T-helper 2 cell treated with Interferon-gamma antibody and Interleukin-4, amounts not matched to agents 5 μg/mL and 100 μg/mL, for 36 hours (primary cell): ENCODE measurements around the gene GADD45B.
"Not testable (repeated sequence)": the region's sequence is repeated elsewhere in the genome, so short reads cannot be mapped to it uniquely, and the experiment has no call there.

Source experiments
- DNase-seq: peaks from one replicate; pipeline ENCODE4 v3.0.0; 2021; ENCODE audit warnings: low spot score
- H3K27ac Mint-ChIP-seq: one replicate; pipeline ENCODE4 v1.8.0; 2021; ENCODE audit warnings: mild to moderate bottlenecking, mixed read lengths
- H3K27me3 Mint-ChIP-seq: one replicate; pipeline ENCODE4 v1.8.0; 2021; ENCODE audit warnings: low read depth, mixed read lengths
- H3K36me3 Mint-ChIP-seq: one replicate; pipeline ENCODE4 v1.8.0; 2021; ENCODE audit warnings: low read depth, mixed read lengths
- H3K4me1 Mint-ChIP-seq: one replicate; pipeline ENCODE4 v1.8.0; 2021; ENCODE audit warnings: low read depth, mixed read lengths
- H3K4me3 Mint-ChIP-seq: one replicate; pipeline ENCODE4 v1.8.0; 2022; ENCODE audit warnings: mild to moderate bottlenecking, moderate library complexity, mixed read lengths
- H3K9me3 Mint-ChIP-seq: one replicate; pipeline ENCODE4 v1.8.0; 2021; ENCODE audit warnings: mixed read lengths

Gene GADD45B

GRCh38 chr19:2514981-2515518 is 39.1 kb downstream of the GADD45B start:
- Mint-ChIP-seq H3K27ac (no peak overlapping the region), H3K4me3 (no peak overlapping the region), H3K27me3 (no peaks in the 10 kb centered on the region), H3K9me3 (no peaks in the 10 kb centered on the region), H3K36me3 (no peaks in the 10 kb centered on the region), H3K4me1 (no peaks in the 10 kb centered on the region)
- DNase-seq: no peak

- H3K36me3 Mint-ChIP-seq: no peaks in the 10 kb centered on the region
- no peak overlapping the region for H3K27ac Mint-ChIP-seq
- no peak overlapping the region for H3K4me3 Mint-ChIP-seq
- H3K4me1 Mint-ChIP-seq: no peaks in the 10 kb centered on the region
- no peaks in the 10 kb centered on the region for H3K9me3 Mint-ChIP-seq
- no peak for DNase-seq
- H3K27me3 Mint-ChIP-seq: no peaks in the 10 kb centered on the region
These were observed 40.8 kb downstream of the GADD45B start for GRCh38 chr19:2516727-2517126.

GRCh38 chr19:2517881-2518601 is 42.1 kb downstream of the GADD45B start:
- H3K9me3 Mint-ChIP-seq: no peaks in the 10 kb centered on the region
- H3K36me3 Mint-ChIP-seq: no peaks in the 10 kb centered on the region
- DNase-seq: no peak
- no peaks in the 10 kb centered on the region for H3K4me1 Mint-ChIP-seq
- no peaks in the 10 kb centered on the region for H3K27me3 Mint-ChIP-seq
- H3K4me3 Mint-ChIP-seq: no peak overlapping the region
- no peak overlapping the region for H3K27ac Mint-ChIP-seq

GRCh38 chr19:2518856-2519255 is 42.9 kb downstream of the GADD45B start:
- not testable (repeated sequence) for H3K36me3 Mint-ChIP-seq, DNase-seq, H3K27ac Mint-ChIP-seq, H3K4me3 Mint-ChIP-seq, H3K27me3 Mint-ChIP-seq, H3K4me1 Mint-ChIP-seq, H3K9me3 Mint-ChIP-seq

GRCh38 chr19:2519482-2519881 is 43.6 kb downstream of the GADD45B start:
- no peak for DNase-seq
- no peaks in the 10 kb centered on the region for H3K36me3 Mint-ChIP-seq
- no peaks in the 10 kb centered on the region for H3K27me3 Mint-ChIP-seq
- no peaks in the 10 kb centered on the region for H3K4me1 Mint-ChIP-seq
- H3K27ac Mint-ChIP-seq: no peak overlapping the region
- H3K9me3 Mint-ChIP-seq: no peaks in the 10 kb centered on the region
- no peak overlapping the region for H3K4me3 Mint-ChIP-seq

GRCh38 chr19:2523630-2524311 is 47.8 kb downstream of the GADD45B start:
- Mint-ChIP-seq H3K9me3 (no peaks in the 10 kb centered on the region), H3K4me1 (no peaks in the 10 kb centered on the region), H3K4me3 (no peak overlapping the region), H3K27me3 (no peaks in the 10 kb centered on the region), H3K27ac (no peak overlapping the region), H3K36me3 (no peaks in the 10 kb centered on the region)
- DNase-seq: no peak

- Mint-ChIP-seq H3K9me3 (no peaks in the 10 kb centered on the region), H3K27me3 (no peaks in the 10 kb centered on the region), H3K4me3 (no peak overlapping the region), H3K27ac (no peak overlapping the region), H3K4me1 (no peaks in the 10 kb centered on the region), H3K36me3 (no peaks in the 10 kb centered on the region)
- DNase-seq: no peak
These were observed 48.5 kb downstream of the GADD45B start for GRCh38 chr19:2524361-2524839.

GRCh38 chr19:2524840-2525723 is 49.2 kb downstream of the GADD45B start:
- H3K36me3 Mint-ChIP-seq: no peaks in the 10 kb centered on the region

GRCh38 chr19:2527171-2527570 is 51.2 kb downstream of the GADD45B start:
- no peak for DNase-seq
- Mint-ChIP-seq H3K27me3 (peaks cover under 1% of the 10 kb centered on the region), H3K36me3 (no peaks in the 10 kb centered on the region), H3K9me3 (no peaks in the 10 kb centered on the region), H3K27ac (no peak overlapping the region), H3K4me1 (peaks cover 1% of the 10 kb centered on the region), H3K4me3 (no peak overlapping the region)

More at GRCh38 chr19:2524840-2525723, 49.2 kb downstream of the GADD45B start:
- Mint-ChIP-seq H3K27ac (no peak overlapping the region), H3K27me3 (no peaks in the 10 kb centered on the region), H3K4me1 (no peaks in the 10 kb centered on the region), H3K9me3 (no peaks in the 10 kb centered on the region), H3K4me3 (no peak overlapping the region)
- DNase-seq: no peak

- no peak overlapping the region for H3K4me3 Mint-ChIP-seq
- no peak overlapping the region for H3K27ac Mint-ChIP-seq
- H3K4me1 Mint-ChIP-seq: peaks cover 3% of the 10 kb centered on the region
- H3K36me3 Mint-ChIP-seq: no peaks in the 10 kb centered on the region
- no peaks in the 10 kb centered on the region for H3K9me3 Mint-ChIP-seq
- peaks cover 2% of the 10 kb centered on the region for H3K27me3 Mint-ChIP-seq
- no peak for DNase-seq
These were observed 51.8 kb downstream of the GADD45B start for GRCh38 chr19:2527686-2528085.
